ENCODE results near the gene CD84. TPM values are rescaled to one million over a fixed set of nuclear protein-coding genes. Genes with fewer than 3 reads are reported as not detected.
"Not testable (repeated sequence)": the region's sequence is repeated elsewhere in the genome, so short reads cannot be mapped to it uniquely, and the experiment has no call there.

CD84 gene
- total RNA-seq, 1 experiment from 2014 or later = not detected

GRCh38 chr1:160548960-160549664 lies 30.2 kb downstream of the CD84 start:
- in situ Hi-C loops (cut with HindIII; ENCODE audit: low sequenced_read_pairs) = no loop called here
- DNase-seq (ENCODE audit: low spot score) = peak; percentile 98

GRCh38 chr1:160548183-160548582 lies 31.1 kb downstream of the CD84 start:
- DNase-seq (ENCODE audit: low spot score) = no peak
- in situ Hi-C loops (cut with HindIII; ENCODE audit: low sequenced_read_pairs) = no loop called here

GRCh38 chr1:160547422-160547821 lies 31.9 kb downstream of the CD84 start:
- in situ Hi-C loops (cut with HindIII; ENCODE audit: low sequenced_read_pairs) = no loop called here
- peak; percentile 73 for DNase-seq (ENCODE audit: low spot score)

GRCh38 chr1:160546942-160547341 lies 32.4 kb downstream of the CD84 start:
- no peak for DNase-seq (ENCODE audit: low spot score)
- in situ Hi-C loops (cut with HindIII; ENCODE audit: low sequenced_read_pairs) = no loop called here

- in situ Hi-C loops (cut with HindIII; ENCODE audit: low sequenced_read_pairs) = no loop called here
- peak; percentile 52 for DNase-seq (ENCODE audit: low spot score)
Measured at GRCh38 chr1:160544647-160545046, 34.6 kb downstream of the CD84 start.

- in situ Hi-C loops (cut with HindIII; ENCODE audit: low sequenced_read_pairs) = no loop called here
- no peak for DNase-seq (ENCODE audit: low spot score)
Measured at GRCh38 chr1:160542303-160542945, 36.9 kb downstream of the CD84 start.

- in situ Hi-C loops (cut with HindIII; ENCODE audit: low sequenced_read_pairs) = no loop called here
- no peak for DNase-seq (ENCODE audit: low spot score)
Measured at GRCh38 chr1:160541622-160542302, 37.5 kb downstream of the CD84 start.

GRCh38 chr1:160540859-160541233 lies 38.5 kb downstream of the CD84 start:
- in situ Hi-C loops (cut with HindIII; ENCODE audit: low sequenced_read_pairs) = no loop called here
- no peak for DNase-seq (ENCODE audit: low spot score)

GRCh38 chr1:160539990-160540858 lies 39.1 kb downstream of the CD84 start:
- DNase-seq (ENCODE audit: low spot score) = no peak
- in situ Hi-C loops (cut with HindIII; ENCODE audit: low sequenced_read_pairs) = no loop called here

- in situ Hi-C loops (cut with HindIII; ENCODE audit: low sequenced_read_pairs) = no loop called here
Measured at GRCh38 chr1:160539684-160539989, 39.7 kb downstream of the CD84 start.

GRCh38 chr1:160538985-160539651 lies 40.2 kb downstream of the CD84 start:
- in situ Hi-C loops (cut with HindIII; ENCODE audit: low sequenced_read_pairs) = no loop called here
- DNase-seq (ENCODE audit: low spot score) = no peak

More at GRCh38 chr1:160539684-160539989, 39.7 kb downstream of the CD84 start:
- no peak for DNase-seq (ENCODE audit: low spot score)

GRCh38 chr1:160537714-160538665 lies 41.3 kb downstream of the CD84 start:
- in situ Hi-C loops (cut with HindIII; ENCODE audit: low sequenced_read_pairs) = no loop called here
- no peak for DNase-seq (ENCODE audit: low spot score)

GRCh38 chr1:160534823-160535605 lies 44.3 kb downstream of the CD84 start:
- no peak for DNase-seq (ENCODE audit: low spot score)
- in situ Hi-C loops (cut with HindIII; ENCODE audit: low sequenced_read_pairs) = no loop called here

GRCh38 chr1:160532557-160532813 lies 46.8 kb downstream of the CD84 start:
- DNase-seq (ENCODE audit: low spot score); in situ Hi-C loops (cut with HindIII; ENCODE audit: low sequenced_read_pairs): not testable (repeated sequence)

- DNase-seq (ENCODE audit: low spot score); in situ Hi-C loops (cut with HindIII; ENCODE audit: low sequenced_read_pairs): not testable (repeated sequence)
Measured at GRCh38 chr1:160531809-160532556, 47.3 kb downstream of the CD84 start.

- in situ Hi-C loops (cut with HindIII; ENCODE audit: low sequenced_read_pairs) = not testable (repeated sequence)
Measured at GRCh38 chr1:160529401-160529952, 49.8 kb downstream of the CD84 start.

GRCh38 chr1:160523789-160524188 lies 55.5 kb downstream of the CD84 start:
- in situ Hi-C loops (cut with HindIII; ENCODE audit: low sequenced_read_pairs); DNase-seq (ENCODE audit: low spot score): not testable (repeated sequence)

More at GRCh38 chr1:160529401-160529952, 49.8 kb downstream of the CD84 start:
- not testable (repeated sequence) for DNase-seq (ENCODE audit: low spot score)

Data from G401 (cell line).